Caki2 (cell line): Measurements from ENCODE around the gene CFLAR. TPM values are rescaled to one million over a fixed set of nuclear protein-coding genes. Genes with fewer than 3 reads are reported as not detected.
"Not testable (repeated sequence)": the region's sequence is repeated elsewhere in the genome, so short reads cannot be mapped to it uniquely, and the experiment has no call there.

Source experiments
- DNase-seq: peaks from one replicate; pipeline ENCODE4 v3.0.0-alpha.2; 2015; ENCODE audit warnings: low read depth
- in situ Hi-C: cut with HindIII; loops from 2 replicates; pipeline ENCODE4 v1.10.0; 2016; ENCODE audit warnings: low sequenced_read_pairs, low pct_unique_long_range_greater_than_20kb, mixed read lengths
- total RNA-seq: library from RNA; depleted of rRNA; stranded (reverse); fragments of >200 nt; shearing (Covaris generic); gene quantifications from 2 replicates; pipeline ENCODE4 v1.2.3, GENCODE V29; 2014; ENCODE audit warnings: low replicate concordance

The CFLAR gene
- total RNA-seq, 1 experiment from 2014 or later: 99.7 TPM

DNA sequence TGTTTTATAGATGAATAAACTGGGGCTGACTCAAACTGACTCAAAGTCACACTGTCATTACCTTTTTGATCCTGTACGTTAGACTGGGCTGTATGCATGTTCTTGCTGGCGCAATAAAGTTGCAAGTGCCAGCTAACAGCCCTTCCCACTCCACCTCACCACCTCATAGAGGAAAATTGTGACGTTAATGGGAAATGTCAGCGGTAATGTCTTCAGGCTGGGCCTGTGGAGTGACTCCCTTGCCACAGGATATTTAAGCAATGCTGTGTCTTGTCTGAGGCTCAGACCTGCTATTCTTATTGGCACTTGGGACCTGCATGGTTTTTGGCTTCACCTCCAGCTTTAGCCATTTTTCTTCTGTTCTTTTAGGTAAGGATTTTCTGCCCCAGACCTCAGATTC, 41.7 kb downstream of the CFLAR start:
- in situ Hi-C loops: no loop called here
- DNase-seq: peak; percentile 43

DNA sequence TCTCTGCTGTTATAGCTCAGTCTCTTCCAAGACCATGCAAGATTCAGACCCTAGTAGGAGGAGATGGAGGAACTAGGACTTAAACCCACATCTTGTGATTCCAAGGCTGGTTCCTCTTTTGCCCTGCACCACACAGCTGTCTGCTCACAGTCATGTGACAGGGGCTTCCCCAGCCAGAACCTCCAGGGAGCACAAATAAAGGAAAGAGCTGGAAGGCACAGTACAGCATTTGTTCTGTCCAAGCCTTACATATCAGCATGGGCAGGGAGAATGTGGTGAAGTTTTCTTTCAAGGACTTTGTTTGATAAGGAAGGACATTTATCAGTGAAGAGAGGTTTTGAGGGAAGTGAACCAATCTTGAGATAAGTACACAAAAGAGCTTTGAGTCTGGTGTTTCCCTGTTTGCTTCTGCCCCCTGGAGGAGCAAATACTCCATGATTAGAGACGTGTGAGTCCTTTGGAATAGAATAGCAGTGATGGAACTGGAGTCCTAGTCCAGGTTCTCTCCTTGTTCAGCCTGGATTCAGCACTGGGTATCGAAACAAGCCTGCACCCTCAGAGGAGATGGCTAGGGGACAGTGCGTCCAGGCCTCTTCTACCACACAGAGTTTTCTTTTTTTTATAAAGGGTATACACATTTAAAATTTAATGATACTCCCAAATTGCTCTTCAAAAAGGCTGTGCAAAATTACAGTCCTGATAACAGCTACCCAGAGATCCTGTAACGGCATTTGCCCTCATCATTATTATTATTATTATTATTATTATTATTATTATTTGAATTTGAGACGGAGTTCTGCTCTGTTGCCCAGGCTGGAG, 42.4 kb downstream of the CFLAR start:
- DNase-seq: peak; percentile 85
- in situ Hi-C loops: no loop called here

DNA sequence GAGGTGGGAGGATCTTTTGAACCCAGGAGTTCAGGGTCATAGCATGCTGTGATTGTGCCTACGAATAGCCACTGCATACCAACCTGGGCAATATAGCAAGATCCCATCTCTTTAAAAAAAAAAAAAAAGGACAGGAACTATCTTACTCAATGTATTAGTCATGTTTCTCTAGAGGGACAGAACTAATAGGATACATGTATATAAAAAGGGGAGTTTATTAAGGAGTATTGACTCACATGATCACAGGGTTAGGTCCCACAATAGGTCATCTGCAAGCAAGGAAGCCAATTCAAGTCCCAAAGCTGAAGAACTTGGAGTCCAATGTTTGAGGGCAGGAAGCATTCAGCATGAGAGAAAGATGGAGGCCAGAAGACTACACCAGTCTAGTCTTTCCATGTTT, 48.2 kb downstream of the CFLAR start:
- in situ Hi-C loops: no loop called here

DNA sequence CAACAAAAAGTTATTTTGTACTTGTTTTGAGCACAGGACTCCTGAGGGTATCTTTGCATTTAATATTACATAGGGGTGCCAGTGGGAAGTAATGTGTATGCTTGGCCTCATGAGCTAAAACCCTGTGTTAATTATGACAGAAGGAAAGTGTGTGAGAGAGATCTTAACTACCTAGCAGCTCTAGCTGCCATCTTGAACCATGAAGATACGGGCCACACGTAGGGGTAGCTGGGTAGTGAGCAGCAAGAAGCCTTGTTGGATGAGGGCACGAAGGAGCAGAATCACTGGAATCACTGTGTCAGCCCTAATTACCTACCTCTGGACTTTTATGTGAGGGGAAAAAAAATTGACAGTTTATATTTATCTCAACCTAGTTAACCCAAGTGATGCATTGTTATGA, 51.6 kb downstream of the CFLAR start:
- in situ Hi-C loops: no loop called here
- no peak for DNase-seq

More for the DNA sequence above, 48.2 kb downstream of the CFLAR start:
- no peak for DNase-seq

DNA sequence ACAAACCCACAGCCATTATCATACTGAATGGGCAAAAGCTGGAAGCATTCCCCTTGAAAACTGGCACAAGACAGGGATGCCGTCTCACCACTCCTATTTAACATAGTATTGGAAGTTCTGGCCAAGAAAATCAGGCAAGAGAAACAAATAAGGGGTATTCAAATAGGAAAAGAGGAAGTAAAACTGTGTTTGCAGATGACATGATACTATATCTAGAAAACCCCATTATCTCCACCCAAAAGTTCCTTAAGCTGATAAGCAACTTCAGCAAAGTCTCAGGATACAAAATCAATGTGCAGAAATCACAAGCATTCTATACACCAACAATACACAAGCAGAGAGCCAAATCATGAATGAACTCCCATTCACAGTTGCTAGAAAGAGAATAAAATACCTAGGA, 52.5 kb downstream of the CFLAR start:
- DNase-seq, in situ Hi-C loops: not testable (repeated sequence)

DNA sequence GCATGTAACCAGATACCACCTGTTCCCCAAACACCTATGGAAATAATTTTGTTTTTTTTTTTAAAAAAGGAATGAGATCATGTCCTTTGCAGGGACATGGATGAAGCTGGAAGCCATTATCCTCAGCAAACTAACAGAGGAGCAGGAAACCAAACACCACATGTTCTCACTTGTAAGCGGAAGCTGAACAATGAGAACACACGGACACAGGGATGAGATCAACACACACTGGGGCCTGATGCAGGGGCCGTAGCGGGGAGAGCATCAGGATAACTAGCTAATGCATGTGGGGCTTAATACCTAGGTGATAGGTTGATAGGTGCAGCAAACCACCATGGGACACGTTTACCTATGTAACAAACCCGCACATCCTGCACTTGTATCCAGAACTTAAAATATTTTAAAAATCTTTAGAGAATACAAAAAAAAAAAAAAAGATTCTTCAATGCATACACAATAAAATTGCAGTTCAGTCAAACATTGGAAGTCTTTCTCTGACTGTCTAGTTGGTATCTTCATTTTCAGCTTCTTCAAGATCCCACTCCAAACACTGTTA, 55.4 kb downstream of the CFLAR start:
- no peak for DNase-seq
- in situ Hi-C loops: no loop called here

DNA sequence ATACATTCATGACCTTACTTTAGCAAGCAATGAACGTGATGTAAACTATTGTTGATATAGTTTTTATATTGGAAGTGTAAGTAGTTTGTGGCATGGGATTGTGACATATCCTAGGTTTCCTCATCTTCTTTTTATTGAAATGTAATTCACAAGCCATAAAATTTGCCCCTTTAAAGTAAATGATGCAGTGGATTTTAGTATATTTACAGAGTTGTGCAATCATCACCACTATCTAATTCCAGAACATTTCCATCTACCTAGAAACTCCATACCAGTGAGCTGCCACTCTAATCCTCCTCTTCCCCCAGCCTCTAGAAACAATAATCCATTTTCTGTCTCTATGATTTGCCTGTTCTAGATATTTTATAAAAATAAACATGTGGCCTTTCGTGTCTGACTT, 56.3 kb downstream of the CFLAR start:
- in situ Hi-C loops: no loop called here

DNA sequence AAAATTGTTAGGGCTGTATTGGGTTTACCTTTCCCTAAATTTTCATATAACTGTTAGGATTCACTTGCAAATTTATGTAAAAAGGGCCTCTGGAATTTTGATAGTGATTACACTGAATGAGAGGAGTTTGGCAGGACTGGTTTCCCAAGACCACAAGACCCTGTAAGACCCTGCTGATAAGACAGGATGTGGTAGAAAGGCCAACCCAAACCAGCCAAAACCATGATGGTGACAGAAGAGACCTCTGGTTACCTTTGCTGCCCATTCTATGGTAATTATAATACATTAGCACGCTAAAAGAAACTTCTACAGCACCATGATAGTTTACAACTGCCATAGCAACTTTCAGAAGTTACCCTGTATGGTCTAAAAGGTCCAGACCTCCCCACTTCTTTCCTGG, 58.7 kb downstream of the CFLAR start:
- in situ Hi-C loops: no loop called here
- DNase-seq: no peak

More for the DNA sequence above, 56.3 kb downstream of the CFLAR start:
- DNase-seq: no peak

DNA sequence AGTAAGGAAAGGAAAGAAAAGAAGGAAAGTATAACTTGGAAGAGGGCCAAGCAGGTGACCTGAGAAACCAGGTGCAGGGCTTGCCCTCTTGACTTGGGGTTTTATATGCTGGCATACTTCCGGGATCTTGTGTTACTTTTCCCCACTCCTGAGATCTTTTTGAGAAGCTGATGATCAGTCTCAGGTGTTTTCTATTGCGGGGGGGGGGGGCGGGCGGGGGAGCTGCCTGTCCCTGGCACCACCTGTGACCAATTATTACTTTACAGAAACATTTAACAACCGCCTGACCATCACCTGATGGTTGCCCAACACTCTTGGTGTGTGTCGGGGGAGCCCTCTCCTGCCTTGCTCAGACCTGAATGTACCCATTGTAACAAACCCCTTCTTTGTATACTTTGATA, 60.1 kb downstream of the CFLAR start:
- no peak for DNase-seq
- in situ Hi-C loops: no loop called here

DNA sequence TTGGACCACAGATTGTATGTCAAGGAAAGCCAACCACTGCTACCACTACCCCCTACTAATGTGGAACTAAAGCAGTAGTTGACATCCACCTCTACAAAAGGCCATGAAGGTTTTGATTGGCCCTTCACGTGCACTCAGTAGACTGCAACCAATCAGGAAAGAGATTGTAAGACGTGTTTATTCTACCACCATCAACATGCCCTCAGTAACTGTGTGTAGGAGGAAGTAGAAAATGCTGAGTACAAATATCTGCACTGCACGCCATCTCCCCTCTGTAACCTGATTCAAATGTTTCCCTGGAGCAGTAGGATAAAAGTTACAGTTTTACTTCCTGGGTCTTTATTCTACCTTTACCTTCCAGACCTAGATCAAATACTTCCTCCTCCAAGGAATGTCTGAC, 64.0 kb downstream of the CFLAR start:
- in situ Hi-C loops: no loop called here
- no peak for DNase-seq

DNA sequence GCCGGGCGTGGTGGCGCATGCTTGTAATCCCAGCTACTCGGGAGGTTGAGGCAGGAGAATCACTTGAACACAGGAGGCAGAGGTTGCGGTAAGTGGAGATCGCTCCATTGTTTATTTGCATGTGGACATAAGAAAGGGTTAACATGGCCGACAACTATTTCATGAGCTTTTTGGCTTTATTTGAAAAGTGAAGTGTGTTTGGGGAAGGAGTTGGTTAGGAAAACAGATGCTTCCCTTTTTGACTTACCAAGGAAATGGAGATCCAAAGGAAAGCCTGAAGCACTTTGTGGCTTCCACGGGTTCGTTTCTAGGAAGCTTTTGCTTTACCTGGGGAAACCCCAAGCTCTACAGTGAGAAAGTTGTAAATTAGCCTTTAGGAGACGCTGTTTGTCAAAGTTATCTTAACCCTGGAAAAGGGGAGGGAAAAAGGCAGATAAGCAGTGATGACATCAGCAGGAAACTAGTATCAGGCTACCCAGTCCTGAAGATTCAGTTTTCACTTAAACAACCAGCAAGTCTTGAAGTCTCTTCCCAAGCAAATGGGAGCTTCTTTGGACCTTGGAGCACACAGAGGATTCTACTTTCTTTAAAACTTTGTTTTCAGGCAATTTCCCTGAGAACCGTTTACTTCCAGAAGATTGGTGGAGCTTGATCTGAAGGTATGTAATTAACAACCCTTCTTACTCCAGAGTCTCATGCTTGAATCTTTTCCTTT, 66.8 kb downstream of the CFLAR start, which contains the start of gene CASP10:
Gene CASP10 (plus strand): TSS at position 492 of the 715 bp plus-strand sequence. CDS start 2,637 bp downstream, outside the sequence.
- in situ Hi-C loops: no loop called here
- DNase-seq: peak; percentile 88

DNA sequence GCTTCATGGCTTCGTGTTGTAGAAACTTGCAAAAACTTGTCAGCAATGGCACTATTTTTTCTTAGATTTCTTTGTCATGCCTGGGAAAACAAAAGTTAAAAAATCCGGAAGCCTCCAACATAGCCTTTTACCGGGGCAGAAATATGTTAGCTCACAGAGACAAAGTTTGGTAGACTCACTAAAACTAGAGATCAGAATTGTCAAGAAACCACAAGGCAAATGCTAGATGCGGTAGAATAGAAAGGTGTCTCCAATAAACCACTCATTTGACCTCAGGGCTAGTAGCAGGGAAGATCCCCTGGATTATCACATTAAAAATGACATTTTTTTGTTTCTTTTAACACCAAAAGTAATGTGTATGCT, 67.4 kb downstream of the CFLAR start:
- in situ Hi-C loops: no loop called here
- no peak for DNase-seq

DNA sequence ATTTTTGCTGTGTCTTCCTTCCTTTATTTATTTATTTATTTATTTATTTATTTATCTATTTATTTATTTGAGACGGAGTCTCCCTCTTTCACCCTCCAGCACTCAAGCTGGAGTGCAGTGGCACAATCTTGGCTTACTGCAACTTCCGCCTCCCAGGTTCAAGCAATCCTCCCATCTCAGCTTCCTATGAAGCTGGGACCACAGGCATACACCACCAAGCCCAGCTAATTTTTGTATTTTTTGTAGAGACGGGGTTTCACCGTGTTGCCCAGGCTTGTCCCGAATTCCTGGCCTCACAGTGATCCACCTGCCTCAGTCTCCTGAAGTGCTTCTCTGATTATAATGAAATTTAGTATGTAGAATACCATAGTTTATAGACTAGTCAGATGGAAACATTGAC, 67.9 kb downstream of the CFLAR start:
- in situ Hi-C loops, DNase-seq: not testable (repeated sequence)

DNA sequence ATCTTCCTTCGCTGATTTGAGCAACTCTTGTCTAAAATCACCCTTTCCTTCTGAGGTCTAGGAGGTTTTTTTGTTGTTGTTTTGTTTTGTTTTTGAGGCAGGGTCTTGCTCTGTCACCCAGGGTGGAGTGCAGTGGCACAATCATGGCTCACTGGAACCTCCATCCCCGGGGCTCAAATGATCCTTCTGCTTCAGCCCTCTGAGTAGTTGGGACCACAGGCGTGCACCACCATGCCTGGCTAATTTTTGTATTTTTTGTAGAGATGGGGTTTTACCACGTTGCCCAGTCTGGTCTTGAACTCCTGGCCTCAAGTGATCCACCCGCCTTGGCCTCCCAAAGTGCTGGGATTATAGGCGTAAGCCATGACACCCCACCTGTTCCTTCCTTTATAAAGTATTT, 68.3 kb downstream of the CFLAR start:
- in situ Hi-C loops, DNase-seq: not testable (repeated sequence)

DNA sequence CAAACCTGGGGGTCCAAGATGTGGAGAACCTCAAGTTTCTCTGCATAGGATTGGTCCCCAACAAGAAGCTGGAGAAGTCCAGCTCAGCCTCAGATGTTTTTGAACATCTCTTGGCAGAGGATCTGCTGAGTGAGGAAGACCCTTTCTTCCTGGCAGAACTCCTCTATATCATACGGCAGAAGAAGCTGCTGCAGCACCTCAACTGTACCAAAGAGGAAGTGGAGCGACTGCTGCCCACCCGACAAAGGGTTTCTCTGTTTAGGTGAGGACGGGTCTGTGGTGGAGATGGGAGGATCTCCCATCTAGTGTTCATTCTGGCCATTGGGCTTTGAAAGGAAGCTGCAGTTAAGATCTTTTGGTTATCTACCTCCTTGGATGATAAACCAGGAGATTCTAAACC, 69.9 kb downstream of the CFLAR start:
- no peak for DNase-seq
- in situ Hi-C loops: no loop called here

DNA sequence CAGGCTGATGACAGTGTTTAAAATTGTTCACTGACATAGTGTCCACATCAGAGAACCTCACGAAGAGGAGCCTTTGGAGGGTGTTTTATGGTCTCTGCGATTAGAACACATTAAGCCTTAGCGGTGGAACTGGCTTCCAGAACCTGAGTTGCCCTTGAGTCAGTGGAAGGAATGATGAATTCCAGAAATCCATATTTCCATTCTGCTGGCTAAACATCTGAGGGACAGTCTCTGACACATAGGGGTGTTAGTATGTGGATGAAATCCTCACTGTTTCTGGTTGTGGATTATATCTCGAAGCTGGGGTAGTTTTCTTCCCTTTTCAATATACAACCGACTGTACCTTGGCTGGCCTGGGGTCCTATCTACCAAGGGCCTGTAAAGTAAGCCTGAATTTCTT, 71.0 kb downstream of the CFLAR start:
- no peak for DNase-seq
- in situ Hi-C loops: no loop called here

DNA sequence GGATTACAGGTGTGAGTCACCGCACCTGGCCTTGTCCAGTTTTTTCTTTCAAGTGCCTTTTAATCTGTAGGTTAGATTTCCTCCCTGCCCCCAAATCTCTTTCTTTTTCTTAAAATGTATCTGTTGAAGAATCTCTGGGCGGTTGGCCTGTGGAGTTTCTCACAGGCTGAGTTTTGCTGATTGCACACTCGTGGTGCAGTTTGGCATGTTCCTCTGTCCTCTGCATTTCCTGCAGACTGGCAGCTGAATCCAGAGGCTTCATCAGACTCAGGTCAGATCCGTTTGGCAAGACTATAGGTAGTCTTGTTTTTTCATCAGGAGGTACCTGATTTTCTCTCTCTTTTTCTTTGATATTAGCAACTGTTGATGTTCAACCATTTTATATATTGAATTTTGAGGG, 72.5 kb downstream of the CFLAR start:
- in situ Hi-C loops: no loop called here

DNA sequence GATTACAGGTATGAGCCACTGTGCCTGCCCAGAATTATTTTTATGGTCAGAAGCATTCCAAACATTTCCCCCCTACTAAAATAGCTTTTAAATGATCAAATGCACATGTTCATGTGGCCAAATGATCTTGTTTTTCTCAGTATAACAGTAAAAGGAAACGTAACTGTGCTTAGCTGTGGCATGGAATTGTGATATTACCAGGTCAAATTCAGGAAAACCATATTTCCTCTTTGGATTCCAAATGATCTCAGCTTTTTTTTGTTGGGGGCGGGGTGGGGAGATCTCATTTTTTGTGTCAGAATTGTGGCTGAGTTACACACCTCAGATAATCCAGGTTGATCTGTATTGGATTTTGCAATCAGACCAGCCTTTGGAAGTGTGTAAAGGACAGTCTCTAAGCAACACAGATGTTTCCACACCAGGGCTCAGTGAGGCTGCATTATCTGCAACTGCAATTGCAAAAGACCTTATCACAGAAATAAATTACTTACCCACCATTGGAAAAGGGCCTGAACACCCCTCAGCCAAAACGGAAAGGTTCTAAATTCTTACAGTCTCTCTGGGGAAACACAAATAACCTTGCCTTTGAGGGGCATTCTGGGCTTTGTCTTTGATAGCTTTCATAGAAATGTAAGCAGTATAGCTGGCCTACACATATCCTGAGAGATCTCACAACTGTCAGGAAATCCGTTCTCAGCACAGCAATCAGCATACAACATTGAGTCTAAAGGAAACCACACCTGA, 75.3 kb downstream of the CFLAR start:
- in situ Hi-C loops: no loop called here
- DNase-seq: no peak

More for the DNA sequence above, 72.5 kb downstream of the CFLAR start:
- no peak for DNase-seq

DNA sequence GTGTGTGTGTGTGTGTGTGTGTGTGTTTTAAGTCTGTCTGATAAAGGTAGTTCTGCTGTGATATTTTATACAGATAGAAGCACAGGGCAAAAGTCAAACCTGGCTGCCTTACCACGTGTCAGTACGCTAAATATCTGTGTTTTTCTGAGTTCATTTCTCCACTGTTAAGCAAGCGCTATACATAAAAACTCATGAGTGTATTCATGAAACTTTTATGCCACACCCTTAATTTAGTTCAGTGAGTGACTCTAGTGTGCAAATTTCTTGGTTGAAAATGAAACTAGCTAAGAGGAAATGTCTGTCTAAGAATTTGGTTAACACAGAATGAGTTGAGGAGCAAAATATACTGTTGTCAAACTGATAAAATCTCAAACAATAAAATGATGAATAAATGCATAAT, 78.1 kb downstream of the CFLAR start:
- in situ Hi-C loops: no loop called here
- DNase-seq: no peak
